MCF 10A (cell line): ENCODE results near the gene MORC3. TPM values are rescaled to one million over a fixed set of nuclear protein-coding genes. Genes with fewer than 3 reads are reported as not detected.

Experiments used
- BruUV-seq: library from RNA; stranded (reverse); fragments of 400-500 nt; replicated peaks from 2 replicates; lab custom pipeline; 2021; lab: Mats Ljungman, UMichigan
- CTCF ChIA-PET: fragments of 300-600 bp; sonication (Branson Sonifier 250); formaldehyde crosslinking; extraction: SDS; loops from one replicate; lab custom pipeline; 2021; ENCODE audit warnings: antibody characterized with exemption, inconsistent platforms; lab: Yijun Ruan, JAX
- POLR2A ChIA-PET: fragments of 300-600, 350-650 bp; sonication (Branson Sonifier 250); formaldehyde crosslinking; extraction: SDS; loops from one replicate; lab custom pipeline; 2020; ENCODE audit warnings: antibody characterized with exemption, inconsistent platforms; lab: Yijun Ruan, JAX
- DNase-seq: peaks from one replicate; pipeline ENCODE4 v3.0.0-alpha.2; 2018; ENCODE audit not compliant: unreplicated experiment
- H3K27ac Mint-ChIP-seq: one replicate; pipeline ENCODE4 v1.8.0; 2022; ENCODE audit warnings: mild to moderate bottlenecking, low read depth, mixed read lengths; ENCODE audit not compliant: unreplicated experiment
- H3K27me3 Mint-ChIP-seq: one replicate; pipeline ENCODE4 v1.8.0; 2022; ENCODE audit warnings: mixed read lengths; ENCODE audit not compliant: insufficient read depth, unreplicated experiment
- H3K36me3 Mint-ChIP-seq: one replicate; pipeline ENCODE4 v1.8.0; 2022; ENCODE audit warnings: mild to moderate bottlenecking, moderate library complexity, mixed read lengths; ENCODE audit not compliant: insufficient read depth, unreplicated experiment
- H3K4me1 Mint-ChIP-seq: one replicate; pipeline ENCODE4 v1.8.0; 2022; ENCODE audit warnings: mixed read lengths; ENCODE audit not compliant: insufficient read depth, unreplicated experiment
- H3K4me3 Mint-ChIP-seq: one replicate; pipeline ENCODE4 v1.8.0; 2022; ENCODE audit warnings: mild to moderate bottlenecking, moderate library complexity, mixed read lengths; ENCODE audit not compliant: unreplicated experiment
- H3K9me3 Mint-ChIP-seq: one replicate; pipeline ENCODE4 v1.8.0; 2022; ENCODE audit warnings: mixed read lengths; ENCODE audit not compliant: unreplicated experiment
- CTCF ChIP-seq: fragments of 200-600 bp; IDR thresholded peaks from one replicate; pipeline ENCODE4 v1.8.0; 2022; ENCODE audit warnings: antibody characterized with exemption, mild to moderate bottlenecking; ENCODE audit not compliant: unreplicated experiment
- intact Hi-C: fragments of 100-400 bp; cut with micrococcal nuclease; formaldehyde crosslinking; loops from 2 replicates; pipeline ENCODE4 v1.14.1; 2022
- total RNA-seq: library from RNA; stranded (reverse); gene quantifications from 2 replicates; pipeline ENCODE4 v1.2.3, GENCODE V29; 2022

Gene MORC3
- total RNA-seq, 1 experiment from 2014 or later: 31.1 TPM

- CTCF ChIA-PET: interaction anchor here (0.5 to 1.9 kb wide), 16 partner anchors 8 to 582 kb away, joined by 3 to 8 read pairs (median 4); partner anchors contain the start of gene CLDN14
- peak; percentile 83 for DNase-seq
- Mint-ChIP-seq H3K4me3 (no peak overlapping the region), H3K9me3 (no peaks in the 10 kb centered on the region), H3K27ac (no peak overlapping the region), H3K4me1 (no peaks in the 10 kb centered on the region), H3K36me3 (peaks cover 15% of the 10 kb centered on the region), H3K27me3 (no peaks in the 10 kb centered on the region)
- peak; percentile 65 for TF ChIP-seq CTCF
- BruUV-seq: no TSS peak
- intact Hi-C loops: loop anchor here (1.0 to 5.0 kb wide), 4 partner anchors 85 to 507 kb away; no protein-coding TSS in a partner anchor
- POLR2A ChIA-PET: interaction anchor here (0.7 kb wide), 1 partner anchor 10 kb away, joined by 3 read pairs; no protein-coding TSS in a partner anchor
These were observed 100.0 kb downstream of the MORC3 start for GRCh38 chr21:36419996-36420395.

DNA sequence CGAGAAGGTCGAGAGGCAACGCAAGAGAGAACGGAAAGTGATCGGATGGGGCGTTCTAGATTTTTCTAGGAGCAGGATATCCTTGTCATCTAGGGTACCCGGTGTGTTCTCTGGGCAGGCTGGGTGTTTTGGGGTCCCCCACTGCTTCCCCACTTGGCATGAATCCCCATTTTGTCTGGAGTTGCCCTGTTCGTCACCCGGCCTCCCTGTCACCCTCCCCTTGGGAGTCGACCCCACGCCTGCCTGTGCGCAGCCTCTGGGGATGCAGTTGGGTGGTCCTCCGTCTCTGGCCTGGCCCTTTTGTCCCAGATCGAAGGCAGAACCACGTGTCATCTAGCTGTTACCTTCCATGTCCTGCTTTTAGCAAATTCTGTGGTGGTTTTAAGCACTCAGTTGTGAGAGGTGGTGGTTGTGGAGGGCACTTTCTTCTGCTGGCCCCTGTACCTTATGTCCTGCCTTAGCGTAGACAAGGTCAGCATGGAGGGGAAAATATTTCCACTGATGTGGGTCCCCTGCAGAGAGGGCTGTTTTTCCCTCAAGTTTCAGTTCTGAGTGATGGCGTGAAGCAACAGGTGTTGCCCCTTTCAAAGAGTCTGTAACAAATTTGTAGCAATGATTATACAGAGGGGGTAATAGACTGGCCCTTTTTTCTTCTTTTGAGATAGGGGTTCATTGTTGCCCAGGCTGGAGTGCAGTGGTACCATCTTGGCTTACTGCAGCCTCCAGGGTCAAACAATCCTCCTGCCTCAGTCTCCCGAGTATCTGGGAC is 100.8 kb downstream of the MORC3 start:
- no TSS peak for BruUV-seq
- CTCF ChIA-PET: interaction anchor here (0.6 to 1.9 kb wide), 3 partner anchors 9 to 58 kb away, joined by 3 to 8 read pairs (median 5); no protein-coding TSS in a partner anchor
- Mint-ChIP-seq H3K36me3 (peaks cover 12% of the 10 kb centered on the region), H3K27me3 (no peaks in the 10 kb centered on the region), H3K27ac (no peak overlapping the region), H3K4me3 (no peak overlapping the region), H3K9me3 (no peaks in the 10 kb centered on the region), H3K4me1 (no peaks in the 10 kb centered on the region)
- POLR2A ChIA-PET: no interaction called here
- intact Hi-C loops: loop anchor here (1.0 to 5.0 kb wide), 4 partner anchors 84 to 507 kb away; no protein-coding TSS in a partner anchor
- TF ChIP-seq CTCF: no peak
- no peak for DNase-seq

- peak; percentile 82 for TF ChIP-seq CTCF
- intact Hi-C loops: loop anchor here (1.0 to 5.0 kb wide), 2 partner anchors 167 to 205 kb away; no protein-coding TSS in a partner anchor
- no peak overlapping the region for H3K4me3 Mint-ChIP-seq
- H3K4me1 Mint-ChIP-seq: no peaks in the 10 kb centered on the region
- no peaks in the 10 kb centered on the region for H3K9me3 Mint-ChIP-seq
- DNase-seq: peak; percentile 76
- ChIA-PET CTCF (interaction anchor here (0.5 to 2.2 kb wide), 28 partner anchors 8 to 1553 kb away, joined by 3 to 7 read pairs (median 3); no protein-coding TSS in a partner anchor), POLR2A (no interaction called here)
- BruUV-seq: no TSS peak
- peaks cover 6% of the 10 kb centered on the region for H3K36me3 Mint-ChIP-seq
- no peaks in the 10 kb centered on the region for H3K27me3 Mint-ChIP-seq
- no peak overlapping the region for H3K27ac Mint-ChIP-seq
These were observed 102.5 kb downstream of the MORC3 start for GRCh38 chr21:36422279-36423098.
